Inflammatory macrophage (primary cell): ENCODE results near the gene FXYD7.
A peak's percentile ranks its signal among the peaks of the same experiment; 100 is the strongest.
"Not testable (repeated sequence)": the region's sequence is repeated elsewhere in the genome, so short reads cannot be mapped to it uniquely, and the experiment has no call there.

Source experiments
- DNase-seq, 2 donors: peaks; one replicate each; pipeline ENCODE4 v3.0.0-alpha.2; 2020 to 2022

The FXYD7 gene

DNA sequence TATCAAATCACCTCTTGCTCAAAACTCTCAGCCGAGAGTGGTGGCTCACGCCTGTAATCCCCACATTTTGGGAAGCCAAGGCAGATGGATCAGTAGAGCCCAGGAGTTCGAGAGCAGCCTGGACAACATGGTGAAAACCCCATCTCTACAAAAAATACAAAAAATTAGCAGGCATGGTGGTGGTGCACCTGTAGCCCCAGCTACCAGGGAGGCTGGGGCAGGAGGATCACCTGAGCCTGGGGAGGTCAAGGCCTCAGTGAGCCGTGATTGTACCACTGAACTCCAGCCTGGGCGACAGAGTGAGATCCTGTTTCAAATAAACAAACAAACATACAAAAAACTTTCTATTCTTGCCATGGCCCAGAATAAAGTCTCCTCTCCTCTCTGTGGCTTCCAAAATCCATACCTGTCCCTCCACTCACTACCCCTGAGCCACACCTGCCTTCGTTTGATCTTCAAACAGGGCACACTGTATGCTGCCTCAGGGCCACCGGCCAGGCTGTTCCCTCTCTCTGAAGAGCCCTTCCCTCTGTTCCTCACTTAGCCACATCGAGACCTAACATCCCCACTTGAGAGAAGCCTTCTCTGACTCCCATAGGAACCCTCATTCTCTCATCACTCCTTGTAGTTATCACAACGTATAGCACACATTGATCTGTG is 14.5 kb upstream of the FXYD7 start:
- DNase-seq: no peak

DNA sequence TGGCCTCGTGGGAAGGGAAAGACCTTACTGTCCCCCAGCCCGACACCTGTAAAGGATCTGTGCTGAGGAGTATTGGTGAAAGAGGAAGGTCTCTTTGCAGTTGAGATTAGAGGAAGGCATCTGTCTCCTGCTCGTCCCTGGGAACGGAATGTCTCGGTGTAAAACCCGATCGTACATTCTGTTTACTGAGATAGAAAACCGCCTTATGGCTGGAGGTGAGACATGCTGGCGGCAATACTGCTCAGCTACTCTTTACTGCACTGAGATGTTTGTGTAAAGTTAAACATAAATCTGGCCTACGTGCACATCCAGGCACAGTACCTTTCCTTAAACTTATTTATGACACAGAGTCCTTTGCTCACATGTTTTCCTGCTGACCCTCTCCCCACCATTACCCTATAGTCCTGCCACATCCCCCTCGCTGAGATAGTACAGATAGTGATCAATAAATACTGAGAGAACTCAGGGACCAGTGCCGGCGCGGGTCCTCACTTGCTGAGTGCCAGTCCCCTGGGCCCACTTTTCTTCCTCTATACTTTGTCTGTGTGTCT is 13.3 kb upstream of the FXYD7 start:
- not testable (repeated sequence) for DNase-seq

GRCh38 chr19:35130761-35131720 is 12.0 kb upstream of the FXYD7 start:
- no peak for DNase-seq

DNA sequence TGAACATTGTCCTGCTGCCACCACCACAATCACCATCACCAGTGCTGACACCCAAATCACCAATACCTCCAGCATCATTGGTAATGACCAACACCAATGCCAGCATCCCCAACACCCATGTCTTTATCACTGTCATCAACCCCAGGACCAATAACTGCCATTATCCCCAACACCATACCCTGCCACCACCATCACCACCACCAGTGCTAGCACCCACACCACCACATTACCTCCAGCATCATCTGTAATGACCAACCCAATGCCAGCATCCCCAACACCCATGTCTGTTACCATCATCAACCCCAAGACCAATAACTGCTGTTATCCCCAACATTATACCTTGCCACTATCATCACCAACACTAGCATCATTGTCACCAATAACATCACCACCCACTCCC is 10.8 kb upstream of the FXYD7 start:
- DNase-seq: no peak

DNA sequence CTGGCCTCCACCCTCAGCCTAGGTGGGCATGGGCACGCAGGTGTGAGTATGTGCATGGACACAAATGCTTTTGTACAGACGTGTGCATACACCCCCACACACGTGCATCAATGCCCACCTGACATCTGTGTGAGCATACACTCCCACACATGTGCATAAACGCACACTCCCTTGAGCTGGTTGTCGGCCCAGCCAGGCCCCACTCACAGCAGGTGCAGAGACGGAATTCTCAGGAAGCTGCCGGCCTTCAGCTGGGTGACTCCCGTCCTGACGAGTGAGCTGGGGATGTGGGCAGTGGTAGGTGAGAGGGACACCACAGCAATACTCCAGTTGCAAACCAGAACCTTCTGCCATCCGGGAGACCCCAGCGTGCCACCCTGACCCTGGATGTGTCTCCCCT is 9.2 kb upstream of the FXYD7 start:
- DNase-seq: no peak

GRCh38 chr19:35134601-35135242 is 8.3 kb upstream of the FXYD7 start, which contains the start of gene LGI4:
TSS of gene LGI4 (minus strand) at chr19:35135059. CDS start at chr19:35134680, 379 bp downstream.
- DNase-seq: no peak

DNA sequence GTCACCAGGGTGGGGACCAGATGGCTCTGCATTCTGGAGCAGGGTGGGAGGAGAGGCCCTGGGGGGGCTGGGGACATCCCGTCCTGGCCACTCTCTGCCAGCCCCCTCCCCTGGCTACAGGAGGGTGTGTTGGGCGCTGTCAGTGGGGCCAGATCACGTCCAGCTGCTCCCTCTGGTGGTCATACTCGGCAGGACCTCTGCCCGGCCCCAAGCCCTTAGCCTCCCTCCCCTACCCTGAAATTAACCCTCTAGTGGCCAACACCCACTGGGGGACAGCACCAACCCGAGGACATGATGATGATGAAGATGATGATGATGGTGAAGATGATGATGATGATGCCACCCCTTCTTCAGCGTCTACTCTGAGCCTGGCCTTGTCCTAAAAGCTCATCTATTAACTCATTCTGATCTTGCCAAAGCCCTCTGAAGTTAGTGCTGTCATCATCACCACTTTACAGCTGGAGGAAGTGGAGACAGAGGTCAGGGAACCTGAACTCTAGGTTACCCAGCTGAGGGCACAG is 7.6 kb upstream of the FXYD7 start:
- DNase-seq: peak; percentile 67 to 70

GRCh38 chr19:35136231-35136630 is 6.8 kb upstream of the FXYD7 start:
- DNase-seq: no peak

DNA sequence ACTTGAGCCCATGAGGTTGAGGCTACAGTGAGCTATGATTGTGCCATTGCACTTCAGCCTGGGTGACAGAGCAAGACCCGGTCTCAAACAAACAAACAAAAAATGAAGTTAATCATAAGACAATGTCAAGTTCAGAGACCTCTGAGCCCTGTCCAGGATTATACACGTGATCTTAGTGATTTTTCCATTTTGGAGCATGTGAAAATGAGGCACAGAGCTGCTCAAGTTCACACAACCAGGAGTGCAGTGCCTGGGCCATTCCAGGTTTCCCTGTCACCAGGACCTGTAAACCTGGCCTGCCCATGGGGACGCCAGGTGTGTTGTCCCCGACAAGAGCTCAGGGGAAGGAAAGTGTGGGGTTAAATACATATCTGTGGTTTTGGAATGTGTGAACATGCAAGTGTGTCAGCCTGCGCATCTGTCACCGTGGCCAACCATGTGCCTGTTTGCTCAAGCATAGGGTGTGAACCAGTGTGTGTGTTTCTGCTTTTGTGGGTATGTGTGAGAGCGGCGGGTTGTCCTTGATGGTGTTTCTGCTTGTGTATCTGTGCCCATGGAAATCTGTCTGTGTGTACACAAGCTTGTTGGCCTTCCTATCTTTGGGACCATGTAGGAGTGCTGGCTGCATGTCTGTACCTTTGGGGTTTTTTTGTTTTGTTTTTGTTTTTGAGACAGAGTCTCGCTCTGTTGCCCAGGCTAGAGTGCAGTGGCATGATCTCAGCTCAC is 5.9 kb upstream of the FXYD7 start:
- no peak for DNase-seq

GRCh38 chr19:35138305-35138892 is 4.7 kb upstream of the FXYD7 start, which contains the start of gene FXYD1:
TSS of gene FXYD1 (plus strand) at chr19:35138824. CDS start at chr19:35140080, 1,256 bp downstream.
- no peak for DNase-seq

DNA sequence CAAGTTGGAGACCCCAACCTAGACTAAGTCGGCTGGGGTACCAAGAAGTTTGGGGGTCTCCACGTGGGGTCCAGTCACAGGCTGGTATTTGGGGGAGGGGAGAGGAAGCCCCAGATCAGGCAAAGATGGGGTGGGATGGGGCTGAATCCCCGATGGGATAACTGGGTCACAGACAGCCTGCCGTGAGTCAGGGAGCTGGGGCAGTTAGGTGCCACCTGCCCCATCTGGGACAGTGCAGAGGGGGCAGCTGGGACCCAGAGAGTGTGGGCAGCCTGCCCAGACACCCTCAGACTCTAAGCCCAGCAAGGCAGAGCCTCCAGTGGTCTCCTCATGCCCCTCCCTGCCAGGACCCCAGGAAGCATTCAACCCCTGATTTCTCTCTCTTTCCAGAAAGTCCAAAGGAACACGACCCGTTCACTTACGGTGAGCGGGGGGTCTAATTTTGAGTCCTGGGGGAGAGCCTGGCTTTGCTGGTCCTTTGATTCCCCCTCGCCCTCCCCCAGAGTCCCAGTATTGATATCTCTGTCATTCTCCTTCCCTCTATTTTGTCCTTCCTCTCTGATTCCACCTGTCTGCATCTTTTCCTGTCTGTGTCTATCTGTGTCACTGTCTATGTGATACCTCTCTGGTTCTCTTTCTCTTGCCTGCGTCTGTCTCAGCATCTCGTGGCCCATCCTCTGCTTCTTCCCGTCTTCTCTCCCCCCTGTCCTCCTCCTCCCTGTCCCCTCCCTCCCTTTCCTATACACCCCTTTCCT is 2.7 kb upstream of the FXYD7 start:
- DNase-seq: no peak

GRCh38 chr19:35140962-35141836 is 1.9 kb upstream of the FXYD7 start:
- peak; percentile 82 to 89 for DNase-seq

DNA sequence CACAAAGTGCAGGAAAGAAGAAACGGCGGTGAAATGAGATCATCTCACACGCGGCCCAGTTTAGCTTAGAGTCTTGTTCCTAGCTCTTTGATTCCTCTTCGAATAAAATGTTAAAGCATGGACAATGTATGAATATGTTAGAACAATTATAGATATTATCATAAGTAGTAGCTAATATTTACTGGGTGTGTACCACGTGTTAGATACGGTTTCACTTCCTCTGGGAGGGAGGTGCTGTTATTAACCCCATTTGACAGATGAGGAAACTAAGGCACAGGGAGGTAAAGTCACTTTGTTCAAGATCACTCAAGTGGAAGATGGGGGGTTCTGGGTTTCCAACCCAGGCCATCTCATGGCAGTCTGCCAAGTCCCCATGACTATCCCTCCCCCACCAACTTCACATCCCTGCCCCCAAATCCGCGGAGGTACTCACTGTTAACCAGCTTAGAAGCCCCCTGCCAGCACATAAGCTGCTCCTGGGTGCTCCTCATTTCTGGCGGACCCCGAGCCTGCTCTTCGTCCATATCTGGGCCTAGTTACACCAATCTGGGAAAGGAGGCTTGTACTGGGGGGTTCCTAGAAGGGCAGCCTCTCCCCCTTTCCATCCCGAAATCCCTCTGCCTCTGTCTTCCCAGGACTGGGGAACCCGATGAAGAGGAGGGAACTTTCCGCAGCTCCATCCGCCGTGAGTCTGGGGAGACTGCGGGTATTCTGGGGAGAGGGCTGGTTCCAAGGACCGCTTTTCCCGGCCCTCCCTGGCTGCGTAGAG is 1.0 kb upstream of the FXYD7 start:
- DNase-seq: peak; percentile 43 to 55

- peak in 1 of 2 donors; percentile 39 for DNase-seq
Measured at GRCh38 chr19:35142606-35143230, 337 bp upstream of the FXYD7 start.

- DNase-seq: no peak
Measured at GRCh38 chr19:35143818-35144217, 763 bp downstream of the FXYD7 start.

- no peak for DNase-seq
Measured at GRCh38 chr19:35144259-35144599, 1.2 kb downstream of the FXYD7 start.

DNA sequence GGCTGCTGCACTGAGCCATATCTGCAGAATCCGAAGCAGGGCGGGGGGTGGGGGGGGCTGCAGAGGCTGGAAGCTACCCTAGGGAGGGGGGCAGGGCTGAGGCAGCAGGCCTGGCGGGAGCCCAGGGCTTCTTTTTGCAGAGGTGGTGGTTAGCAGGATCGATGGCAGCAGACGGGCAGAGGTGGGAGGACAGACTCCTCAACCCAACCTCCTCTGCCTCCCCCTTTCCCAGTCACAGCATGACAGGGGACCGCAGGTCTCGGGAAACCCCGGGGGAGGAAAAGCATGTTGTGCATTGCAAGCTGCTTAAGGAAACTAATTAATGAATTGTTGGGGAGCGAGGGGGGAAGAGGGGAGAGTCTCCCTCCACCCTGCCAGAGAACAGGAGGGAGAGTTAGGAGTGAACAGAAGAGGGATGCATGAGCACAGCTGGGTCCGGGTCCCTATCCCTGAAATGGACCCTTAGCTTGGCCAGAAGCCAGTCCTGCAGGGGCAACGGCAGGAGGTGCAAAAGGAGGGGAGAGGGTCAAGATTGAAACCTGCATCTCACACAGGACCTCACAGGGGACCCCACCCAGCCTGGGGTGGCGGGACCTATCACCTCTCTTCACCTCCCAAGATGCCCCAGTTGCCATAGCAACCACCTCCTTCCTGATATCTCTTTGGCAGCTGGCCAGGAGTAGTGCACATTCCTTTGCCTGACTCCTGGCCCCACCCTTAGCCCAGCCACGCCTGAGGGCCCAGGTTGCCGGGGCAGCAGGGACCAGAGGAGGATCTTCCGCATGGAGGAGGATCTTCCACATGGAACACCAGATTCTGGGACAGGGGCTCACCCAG is 1.8 kb downstream of the FXYD7 start:
- DNase-seq: no peak
